Urothelium cell line (cell line): Measurements from ENCODE around the gene TRRAP.

ENCODE experiments used
- DNase-seq: peaks from one replicate; pipeline ENCODE4 v3.0.0; 2011; ENCODE audit warnings: low spot score, mixed read lengths
- FAIRE-seq: peaks from 2 replicates; lab custom pipeline; 2011; peaks lifted over from hg19 to GRCh38; lab: Jason Lieb, UNC

TRRAP gene

DNA sequence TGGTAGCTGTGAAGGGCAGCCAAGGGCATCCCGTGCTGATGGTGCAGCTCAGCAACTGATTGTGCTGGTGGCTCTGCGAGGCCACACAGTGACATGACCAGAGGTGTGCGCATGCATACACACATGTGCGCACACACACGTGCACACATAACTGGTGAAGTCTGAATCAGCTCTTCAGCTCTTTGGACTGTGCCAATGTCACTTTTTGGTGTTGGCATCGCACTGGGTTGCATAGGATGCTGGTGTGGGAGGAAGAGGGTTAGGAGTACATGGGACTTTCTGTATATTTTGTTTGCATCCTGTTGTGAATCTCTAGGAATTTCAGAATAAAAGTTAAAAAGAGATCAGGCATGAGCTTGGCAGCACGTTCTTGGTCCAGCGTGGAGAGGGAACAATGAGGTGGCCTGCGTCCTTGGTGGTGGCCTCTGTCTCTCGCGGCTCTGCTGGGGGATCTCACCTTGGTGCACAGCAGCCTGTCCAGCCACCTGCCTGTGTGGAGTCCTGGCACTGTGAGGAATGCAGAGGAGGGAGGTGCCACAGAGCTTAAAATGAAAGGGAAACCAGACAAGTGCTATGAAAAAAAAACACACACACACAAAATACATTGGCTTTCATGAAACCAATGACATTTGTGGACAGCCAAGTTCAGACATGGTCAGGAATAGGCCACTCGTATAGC is 124.0 kb downstream of the TRRAP start:
- no peak for FAIRE-seq
- no peak for DNase-seq

DNA sequence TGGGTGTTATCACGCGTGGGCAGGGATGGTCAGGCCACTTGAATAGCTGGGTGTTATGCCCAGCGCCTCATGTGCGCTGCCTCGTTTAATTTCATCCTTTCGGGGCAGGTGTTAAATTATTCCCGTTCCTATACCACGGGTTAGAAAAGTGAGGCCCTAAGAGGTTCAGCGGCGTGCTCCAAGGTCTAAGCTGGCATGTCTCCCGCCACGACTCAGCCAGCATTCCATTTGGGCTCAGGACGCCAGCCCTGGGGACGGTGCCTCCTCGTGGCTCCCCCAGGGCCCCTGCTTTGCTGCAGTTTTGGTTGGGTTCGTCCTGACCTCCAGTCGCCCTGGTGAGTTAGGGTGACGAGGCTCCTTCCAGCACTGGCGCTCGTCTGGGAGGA is 124.5 kb downstream of the TRRAP start:
- DNase-seq (no peak), FAIRE-seq (no peak)

DNA sequence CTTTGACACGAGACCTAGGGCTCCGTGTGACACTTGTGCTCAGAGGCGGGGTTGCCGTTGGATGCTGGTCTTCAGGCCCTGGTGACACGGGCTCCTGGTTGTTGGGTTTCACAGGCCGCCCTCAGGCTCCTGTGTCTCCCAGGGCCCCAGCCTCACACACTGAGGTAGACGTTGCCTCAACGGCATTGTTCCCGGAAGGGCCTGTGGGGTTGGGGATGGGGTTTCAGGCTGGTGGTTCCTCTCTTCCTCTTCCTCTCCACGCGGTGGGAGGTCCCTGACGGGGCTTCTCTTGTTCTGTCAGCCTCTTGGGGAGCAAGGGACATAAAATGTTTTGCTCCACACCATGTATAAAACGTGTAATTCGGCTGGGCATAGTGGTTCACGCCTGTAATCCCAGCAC is 125.1 kb downstream of the TRRAP start:
- DNase-seq (no peak), FAIRE-seq (no peak)

DNA sequence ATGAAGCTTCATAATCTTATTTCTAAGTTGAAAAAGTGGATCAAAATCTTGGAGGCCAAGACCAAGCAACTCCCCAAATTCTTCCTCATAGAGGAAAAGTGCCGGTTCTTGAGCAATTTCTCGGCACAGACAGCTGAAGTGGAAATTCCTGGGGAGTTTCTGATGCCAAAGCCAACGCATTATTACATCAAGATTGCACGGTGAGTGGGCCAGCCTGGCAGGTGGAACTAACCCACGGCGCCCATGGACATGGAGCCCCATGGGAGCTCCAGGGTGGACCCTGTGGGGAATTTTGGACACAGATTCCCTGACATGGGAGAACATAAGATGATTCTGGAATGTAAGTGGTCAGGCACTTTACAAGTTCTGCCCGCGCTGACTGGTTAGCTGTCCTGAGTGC is 125.9 kb downstream of the TRRAP start:
- no peak for FAIRE-seq

DNA sequence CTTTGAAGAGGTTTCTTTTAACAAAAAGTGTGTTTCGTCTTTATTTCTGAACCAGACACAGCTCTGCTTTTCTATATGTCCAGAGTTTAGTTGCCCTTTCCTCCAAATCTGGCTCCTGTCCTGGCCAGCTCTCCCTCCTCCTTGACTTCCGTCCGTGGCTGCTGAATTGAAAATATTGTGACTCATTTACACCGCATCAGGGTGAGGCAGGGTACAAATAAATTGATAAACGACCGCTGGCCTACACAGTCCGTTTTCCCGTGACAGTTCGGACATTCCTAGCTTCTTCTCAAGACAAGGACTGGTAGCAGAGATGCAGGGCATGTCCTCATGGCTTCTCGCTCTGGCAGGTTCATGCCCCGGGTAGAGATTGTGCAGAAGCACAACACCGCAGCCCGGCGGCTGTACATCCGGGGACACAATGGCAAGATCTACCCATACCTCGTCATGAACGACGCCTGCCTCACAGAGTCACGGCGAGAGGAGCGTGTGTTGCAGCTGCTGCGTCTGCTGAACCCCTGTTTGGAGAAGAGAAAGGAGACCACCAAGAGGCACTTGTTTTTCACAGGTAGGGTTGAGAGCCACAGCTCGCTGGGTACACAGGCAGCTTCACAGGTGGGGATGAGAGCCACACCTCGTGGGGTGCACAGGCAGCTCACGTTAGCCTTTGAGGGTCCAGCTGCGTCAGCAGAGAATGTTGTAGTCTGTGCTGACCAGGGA is 126.6 kb downstream of the TRRAP start:
- no peak for DNase-seq
- FAIRE-seq: no peak

More for the DNA sequence above, 125.9 kb downstream of the TRRAP start:
- no peak for DNase-seq

DNA sequence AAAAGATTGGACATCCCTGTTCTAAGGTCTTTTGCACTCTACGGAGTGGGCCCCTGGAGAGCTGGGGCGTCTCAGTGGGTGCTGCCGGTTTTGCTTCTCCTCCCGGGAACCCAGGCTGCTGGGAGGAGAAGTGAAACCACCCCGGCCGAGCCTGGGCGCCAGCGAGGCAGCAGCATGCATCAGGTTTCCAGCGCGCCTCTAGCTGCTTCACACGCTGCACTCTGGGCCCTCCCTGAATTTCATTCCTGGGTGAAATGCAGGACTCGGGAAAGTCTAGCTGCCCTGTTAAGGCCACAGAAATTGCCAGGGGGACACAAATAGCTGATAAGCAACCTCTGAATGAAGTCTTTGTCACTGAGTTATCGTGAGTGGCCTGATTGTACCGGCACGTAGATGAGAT is 127.4 kb downstream of the TRRAP start:
- FAIRE-seq: no peak
- DNase-seq: no peak

DNA sequence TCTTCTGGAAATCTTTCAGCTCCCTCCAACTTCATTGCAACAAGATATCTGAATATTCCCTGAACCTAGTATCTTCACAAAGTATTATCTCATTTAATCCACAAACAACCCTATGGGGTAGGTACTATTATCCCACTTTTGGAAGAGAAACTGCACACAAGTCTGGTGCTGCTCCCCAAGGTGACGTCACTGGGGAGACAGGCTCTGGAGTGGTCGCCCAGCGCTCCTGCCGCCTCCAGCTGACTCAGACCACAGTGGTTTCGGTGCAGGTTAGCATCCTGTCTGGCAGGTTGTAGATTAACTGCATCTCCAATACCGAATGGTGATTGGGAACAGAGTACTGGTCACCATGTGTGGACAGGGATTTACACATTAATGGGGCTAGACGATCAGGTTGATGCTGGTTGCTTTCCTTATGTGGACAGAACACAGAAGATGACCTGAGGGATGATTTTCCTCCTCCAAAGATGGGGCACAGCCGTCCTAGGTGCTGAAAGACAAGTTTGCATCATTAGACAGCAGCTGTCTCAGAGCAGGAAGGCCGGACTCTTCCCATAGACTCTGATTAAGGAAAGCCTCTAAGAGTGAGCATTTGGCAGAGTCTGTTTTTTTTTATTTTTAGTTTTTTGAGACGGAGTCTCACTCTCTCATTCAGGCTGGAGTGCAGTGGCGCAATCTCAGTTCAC is 128.6 kb downstream of the TRRAP start:
- FAIRE-seq: peak; percentile 96
- DNase-seq: no peak

DNA sequence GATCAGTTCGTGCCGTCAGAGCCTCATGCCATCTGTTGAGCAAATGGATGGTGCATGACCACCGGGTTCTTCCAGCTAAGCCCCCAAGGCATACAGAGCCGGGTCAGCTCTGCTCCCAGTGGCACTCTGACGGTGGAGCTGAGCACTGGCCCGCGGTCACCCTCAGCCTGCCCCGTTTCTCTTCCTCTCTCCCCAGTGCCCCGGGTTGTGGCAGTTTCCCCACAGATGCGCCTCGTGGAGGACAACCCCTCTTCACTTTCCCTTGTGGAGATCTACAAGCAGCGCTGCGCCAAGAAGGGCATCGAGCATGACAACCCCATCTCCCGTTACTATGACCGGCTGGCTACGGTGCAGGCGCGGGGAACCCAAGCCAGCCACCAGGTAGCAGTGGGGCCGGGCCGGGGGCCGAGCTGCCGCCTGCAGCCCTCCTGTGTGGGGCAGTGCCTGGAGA is 129.9 kb downstream of the TRRAP start:
- no peak for DNase-seq
- FAIRE-seq: no peak

DNA sequence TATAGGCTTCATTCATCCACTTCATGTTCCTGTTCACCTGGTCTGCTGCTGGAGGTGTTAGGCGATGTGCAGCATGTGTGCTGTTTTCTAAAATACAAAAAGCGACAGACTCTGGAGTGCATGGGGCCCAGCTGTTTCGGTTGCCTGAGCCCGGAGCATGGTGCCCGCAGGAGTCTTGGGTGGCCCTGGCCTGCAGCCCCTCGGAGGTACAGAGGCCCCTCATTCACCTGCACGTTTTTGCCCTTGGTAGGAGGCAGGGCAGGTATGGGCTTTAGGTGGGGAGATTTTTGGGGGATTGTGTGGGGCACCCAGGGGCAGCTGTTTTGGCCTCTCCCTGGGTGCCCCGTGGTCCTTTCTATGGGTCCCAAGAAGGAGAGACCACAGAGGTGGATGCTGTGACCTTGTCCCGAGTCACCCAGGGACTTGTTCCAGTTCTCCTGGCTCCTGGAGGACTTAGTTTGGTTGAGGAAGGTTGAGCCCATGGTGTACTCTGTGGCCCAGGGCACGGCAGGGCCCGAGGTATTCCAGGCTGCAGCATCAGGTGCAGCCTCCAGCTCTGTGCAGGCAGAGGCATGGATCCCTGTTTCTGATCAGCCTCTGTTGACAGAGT is 130.7 kb downstream of the TRRAP start:
- DNase-seq: no peak
- FAIRE-seq: no peak

DNA sequence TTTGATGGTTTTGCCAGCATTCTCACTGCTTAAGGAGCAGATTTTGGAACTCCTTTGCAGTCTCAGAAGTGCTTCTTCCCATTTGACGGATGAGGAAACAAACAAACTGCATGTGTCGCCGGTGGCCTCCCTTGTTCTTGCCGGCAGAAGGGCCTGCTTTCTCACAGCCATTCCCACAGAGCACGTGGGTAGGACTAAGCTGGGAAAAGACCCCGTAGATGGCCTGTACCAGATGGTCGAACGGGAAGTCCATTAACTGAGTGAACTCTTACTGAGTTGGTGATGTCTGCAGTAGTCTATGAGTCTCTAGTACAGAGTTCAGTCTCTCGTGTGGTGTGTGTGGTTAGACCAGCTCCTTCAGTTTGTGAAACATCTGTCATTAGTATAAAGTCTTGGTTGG is 131.9 kb downstream of the TRRAP start:
- FAIRE-seq (no peak), DNase-seq (no peak)

DNA sequence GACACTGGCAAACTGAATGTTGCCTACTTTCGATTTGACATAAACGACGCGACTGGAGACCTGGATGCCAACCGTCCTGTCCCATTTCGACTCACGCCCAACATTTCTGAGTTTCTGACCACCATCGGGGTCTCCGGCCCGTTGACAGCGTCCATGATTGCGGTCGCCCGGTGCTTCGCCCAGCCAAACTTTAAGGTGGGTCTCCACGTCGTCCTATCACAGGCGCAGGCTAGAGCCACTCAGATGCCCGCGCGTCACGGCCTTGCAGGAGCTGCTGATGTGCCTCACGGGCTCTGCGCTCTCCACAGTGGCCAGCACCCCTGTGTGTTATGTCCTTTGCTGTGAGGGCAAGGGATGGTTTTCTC is 133.0 kb downstream of the TRRAP start:
- DNase-seq (no peak), FAIRE-seq (no peak)

DNA sequence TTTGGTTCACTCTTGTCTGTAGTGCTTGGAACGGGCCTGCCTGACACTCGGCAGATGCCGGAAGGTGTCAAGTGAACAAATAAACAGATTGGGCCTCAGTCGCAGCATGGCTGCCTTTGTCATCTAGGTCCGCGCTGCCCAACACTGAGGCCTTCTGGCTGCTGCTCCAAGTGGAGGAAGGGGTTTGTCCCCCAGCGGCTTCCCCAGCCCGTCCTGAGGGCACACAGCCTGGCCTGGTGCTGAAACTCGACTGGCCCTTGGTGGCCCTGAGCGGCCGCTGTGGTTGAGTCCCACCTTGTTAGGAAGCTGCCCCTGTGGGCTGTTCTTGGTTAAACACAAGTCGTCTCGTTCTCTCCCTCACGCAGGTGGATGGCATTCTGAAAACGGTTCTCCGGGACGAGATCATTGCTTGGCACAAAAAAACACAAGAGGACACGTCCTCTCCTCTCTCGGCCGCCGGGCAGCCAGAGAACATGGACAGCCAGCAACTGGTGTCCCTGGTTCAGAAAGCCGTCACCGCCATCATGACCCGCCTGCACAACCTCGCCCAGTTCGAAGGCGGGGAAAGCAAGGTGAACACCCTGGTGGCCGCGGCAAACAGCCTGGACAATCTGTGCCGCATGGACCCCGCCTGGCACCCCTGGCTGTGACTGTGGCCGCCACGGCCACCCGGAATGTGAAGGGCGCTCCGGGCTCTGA is 133.5 kb downstream of the TRRAP start:
- no peak for FAIRE-seq
- DNase-seq: no peak

DNA sequence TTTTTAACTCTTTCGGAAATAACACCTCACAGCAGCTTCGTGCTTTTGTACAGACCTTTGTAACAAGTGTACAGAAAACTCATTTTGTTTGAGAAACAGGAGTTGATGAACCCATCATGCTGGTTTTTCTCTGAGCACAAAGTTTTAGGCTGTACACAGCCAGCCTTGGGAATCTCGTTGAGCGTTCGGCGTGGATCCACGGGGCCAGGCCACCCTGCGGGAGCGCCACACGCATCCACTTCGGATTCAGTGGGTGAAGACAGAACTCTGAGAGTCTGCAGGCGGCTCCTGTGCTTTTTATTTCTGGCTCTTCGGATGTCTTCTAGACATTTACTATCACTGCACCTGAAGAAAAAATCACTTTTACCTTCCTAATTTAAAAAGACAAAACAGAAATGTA is 134.4 kb downstream of the TRRAP start:
- FAIRE-seq (no peak), DNase-seq (no peak)

DNA sequence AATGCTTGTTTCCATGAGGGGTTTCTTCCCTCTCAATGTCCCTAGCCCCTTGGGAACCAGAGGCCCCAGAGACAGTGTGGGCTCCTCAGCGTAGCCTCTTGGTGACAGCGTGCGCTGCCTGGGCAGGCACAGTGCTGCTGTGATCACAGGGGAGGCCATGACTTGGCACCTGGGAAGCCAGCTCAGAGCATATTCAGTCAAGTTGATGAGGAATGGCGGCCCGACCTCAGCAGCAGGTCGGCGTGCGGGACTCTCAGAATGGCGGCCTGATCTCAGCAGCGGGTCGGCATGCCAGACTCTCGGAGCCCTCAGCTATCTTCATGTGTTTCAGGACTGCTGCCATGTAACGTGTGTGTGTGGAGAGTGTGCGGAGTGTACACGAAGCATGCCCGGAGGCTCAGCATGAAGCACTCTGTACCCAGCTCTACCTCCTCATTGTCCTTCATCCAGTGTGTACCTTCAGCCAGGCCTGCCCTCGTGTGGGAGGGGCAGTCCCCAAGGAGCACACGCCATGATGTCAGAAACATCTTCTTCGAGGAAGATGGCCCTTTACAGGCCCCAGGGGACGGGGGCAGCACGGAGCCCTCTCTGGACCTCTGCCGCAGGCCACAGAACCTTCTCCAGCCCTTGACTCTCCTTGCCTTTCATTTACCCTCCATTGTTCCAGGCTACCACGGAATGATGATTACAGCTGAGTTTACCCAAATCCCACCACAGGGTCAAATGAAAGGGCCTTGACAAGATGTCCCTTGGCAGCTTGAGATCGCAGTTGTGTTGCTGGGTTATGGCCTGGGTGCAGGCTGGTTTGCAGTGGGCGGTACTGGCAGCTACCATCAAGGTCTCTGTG is 135.2 kb downstream of the TRRAP start:
- FAIRE-seq: no peak
- no peak for DNase-seq

DNA sequence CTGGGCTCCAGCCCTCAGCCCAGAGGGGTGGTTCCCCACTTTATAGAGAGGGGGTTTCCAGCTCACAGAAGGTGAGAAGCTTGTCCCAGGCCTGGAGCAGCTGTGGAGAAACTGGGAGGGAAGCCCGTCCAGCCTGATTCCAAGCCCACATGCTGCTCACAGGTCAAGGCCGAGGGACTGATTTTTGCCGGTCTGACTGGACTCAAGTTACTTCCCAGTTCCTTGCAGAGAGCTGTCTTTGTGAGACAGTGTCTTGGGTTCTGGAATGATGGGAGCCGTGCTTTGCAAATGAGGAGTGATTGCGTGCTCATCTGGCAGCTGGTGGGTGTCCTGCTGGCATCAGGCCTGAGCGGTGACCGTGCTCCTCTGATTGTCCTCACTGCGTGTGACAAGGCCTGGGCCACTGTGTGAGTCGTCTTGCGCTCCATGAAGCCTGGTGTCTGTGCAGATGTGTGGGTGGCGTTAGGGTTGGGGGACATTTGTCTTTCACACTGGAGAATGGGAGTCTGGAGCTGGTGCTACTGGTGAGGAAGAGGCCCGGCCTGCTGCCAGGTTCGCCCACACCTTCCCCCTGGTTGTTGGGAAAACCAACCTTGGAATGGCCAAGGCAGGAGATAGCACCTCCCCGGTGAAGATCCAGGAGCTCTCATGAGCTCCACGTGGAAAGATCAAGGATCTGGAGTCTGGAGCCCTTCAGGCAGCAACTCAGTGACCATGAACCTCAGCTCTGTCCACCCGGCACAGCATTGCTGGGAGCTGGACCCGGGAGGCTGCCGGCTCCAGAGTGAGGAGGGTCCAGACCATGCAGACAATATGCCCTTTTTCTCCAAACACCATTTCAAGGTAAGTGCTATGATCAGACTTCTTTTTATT is 136.0 kb downstream of the TRRAP start:
- no peak for DNase-seq
- peak; percentile 35 for FAIRE-seq

DNA sequence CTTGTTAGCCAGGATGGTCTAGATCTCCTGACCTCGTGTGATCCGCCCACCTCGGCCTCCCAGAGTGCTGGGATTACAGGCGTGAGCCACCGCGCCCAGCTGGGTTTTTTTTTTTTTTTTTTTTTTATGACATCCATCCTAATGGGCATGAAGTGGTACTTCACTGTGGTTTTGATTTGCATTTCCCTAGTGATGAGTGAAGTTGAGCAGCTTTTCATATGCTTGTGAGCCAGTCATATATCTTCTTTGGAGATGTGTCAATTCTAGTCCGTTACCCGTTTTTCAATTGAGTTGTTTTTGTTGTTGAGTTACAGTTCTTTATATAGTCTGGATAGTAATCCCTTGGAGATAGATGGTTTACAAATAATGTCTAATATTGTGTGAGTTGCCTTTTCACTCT is 137.9 kb downstream of the TRRAP start:
- FAIRE-seq: no peak

DNA sequence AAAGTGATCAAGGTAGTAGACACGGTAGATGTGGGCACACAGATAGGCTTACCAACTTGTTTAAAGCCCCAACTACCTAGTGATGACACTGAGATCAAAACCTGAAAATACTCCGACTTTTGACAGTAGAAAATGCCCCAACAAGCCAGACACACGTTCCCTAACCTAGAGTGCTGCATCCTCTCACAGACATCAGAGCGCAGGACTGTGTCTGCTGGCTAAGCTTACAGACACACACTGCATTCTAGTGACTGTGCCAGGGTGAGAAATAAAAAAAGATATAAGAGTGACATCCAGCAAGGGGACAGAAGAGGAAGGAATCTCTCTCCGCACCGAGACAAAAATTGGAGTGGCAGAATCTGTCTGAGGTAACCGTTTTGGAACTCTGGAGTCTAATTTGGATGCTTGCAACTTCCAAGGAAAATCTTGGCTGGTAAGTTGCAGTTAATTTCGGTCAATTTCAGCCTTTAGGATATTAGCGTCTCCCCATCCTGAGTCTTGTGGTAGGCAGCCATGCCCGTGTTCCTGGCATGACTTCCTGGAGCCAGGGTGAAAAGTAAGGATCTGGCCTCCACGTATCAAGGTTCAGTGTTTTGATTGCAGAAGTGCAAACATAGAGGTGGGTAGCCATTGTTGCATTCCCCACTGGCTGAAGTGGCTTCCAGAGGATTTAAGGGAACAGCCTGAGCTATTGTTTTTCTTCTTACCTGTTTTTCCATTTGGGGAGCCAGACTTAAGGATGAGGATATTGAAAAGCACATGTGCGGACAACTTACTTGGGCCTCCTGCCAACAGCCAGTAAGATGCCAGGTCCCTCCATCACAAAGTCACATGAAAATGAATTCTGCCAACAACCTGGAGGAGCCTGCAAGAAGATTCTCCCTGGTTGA is 141.4 kb downstream of the TRRAP start:
- FAIRE-seq (no peak), DNase-seq (no peak)

More for the DNA sequence above, 137.9 kb downstream of the TRRAP start:
- DNase-seq: no peak

DNA sequence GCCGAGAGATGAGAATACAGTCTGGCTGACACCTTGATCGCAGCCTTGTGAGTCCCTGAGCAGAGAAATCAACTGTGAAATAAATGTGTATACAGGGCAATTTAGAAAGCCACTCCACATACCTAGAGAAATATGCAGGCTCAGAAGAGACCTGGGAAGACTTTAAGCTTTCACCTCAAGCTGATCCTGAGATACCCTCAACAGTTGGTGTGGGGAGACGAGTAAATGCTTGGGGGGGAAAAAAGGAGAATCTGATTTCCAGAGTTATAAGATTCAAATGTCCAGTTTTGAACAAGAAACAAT is 142.0 kb downstream of the TRRAP start:
- FAIRE-seq: no peak

More for the DNA sequence above, 142.0 kb downstream of the TRRAP start:
- DNase-seq: no peak
